B cell (primary cell): ENCODE results near the gene HYPK.

Experiments
- CTCF ChIP-seq: fragments of 200-600 bp; IDR thresholded peaks from one replicate; pipeline ENCODE4 v1.8.0; 2022; ENCODE audit warnings: antibody characterized with exemption, mild to moderate bottlenecking
- EZH2 ChIP-seq: IDR thresholded peaks from 2 replicates; pipeline ENCODE4 v1.6.1; 2012; ENCODE audit warnings: borderline replicate concordance, low read depth, mild to moderate bottlenecking, moderate library complexity, low read length; ENCODE audit not compliant: insufficient read depth, poor library complexity, severe bottlenecking

DNA sequence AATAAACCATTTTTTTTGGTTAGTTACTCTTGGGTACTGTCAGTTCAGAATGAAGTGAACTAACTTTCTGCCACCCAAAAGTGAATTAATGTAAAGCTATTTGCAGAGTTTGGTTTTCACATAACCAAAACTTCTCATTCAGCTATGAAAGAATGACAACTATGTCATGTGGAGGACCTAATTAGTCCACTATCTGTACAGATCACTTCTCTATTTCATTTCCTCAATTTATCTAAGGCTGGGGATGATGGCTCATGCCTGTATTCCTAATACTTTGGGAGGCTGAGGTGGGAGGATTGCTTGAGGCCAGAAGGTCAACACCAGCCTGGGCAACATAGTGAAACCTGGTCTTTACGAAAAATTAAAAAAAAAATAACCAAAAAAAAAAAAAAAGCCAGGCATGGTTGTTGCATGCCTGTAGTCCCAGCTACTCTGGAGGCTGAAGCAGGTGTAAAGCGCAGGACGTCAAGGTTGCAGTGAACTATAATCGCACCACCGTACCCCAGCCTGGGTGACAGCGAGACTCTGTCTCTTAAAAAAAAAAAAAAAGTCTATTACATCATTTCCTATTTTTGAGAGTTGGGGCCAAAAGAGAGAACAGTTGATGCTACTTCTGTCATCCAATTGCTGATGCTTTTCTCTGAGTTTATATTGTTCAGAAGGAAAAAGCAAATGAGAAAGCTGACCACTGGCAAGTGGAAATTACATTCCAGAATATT, 8.7 kb downstream of the HYPK start:
- TF ChIP-seq CTCF: no peak
- no peak for TF ChIP-seq EZH2
